ENCODE measurements around the gene CYBRD1. TPM values are rescaled to one million over a fixed set of nuclear protein-coding genes. Genes with fewer than 3 reads are reported as not detected.
"Not testable (repeated sequence)": the region's sequence is repeated elsewhere in the genome, so short reads cannot be mapped to it uniquely, and the experiment has no call there.

CYBRD1 gene
- total RNA-seq, 1 donor from 2014 or later: 18.4 TPM

DNA sequence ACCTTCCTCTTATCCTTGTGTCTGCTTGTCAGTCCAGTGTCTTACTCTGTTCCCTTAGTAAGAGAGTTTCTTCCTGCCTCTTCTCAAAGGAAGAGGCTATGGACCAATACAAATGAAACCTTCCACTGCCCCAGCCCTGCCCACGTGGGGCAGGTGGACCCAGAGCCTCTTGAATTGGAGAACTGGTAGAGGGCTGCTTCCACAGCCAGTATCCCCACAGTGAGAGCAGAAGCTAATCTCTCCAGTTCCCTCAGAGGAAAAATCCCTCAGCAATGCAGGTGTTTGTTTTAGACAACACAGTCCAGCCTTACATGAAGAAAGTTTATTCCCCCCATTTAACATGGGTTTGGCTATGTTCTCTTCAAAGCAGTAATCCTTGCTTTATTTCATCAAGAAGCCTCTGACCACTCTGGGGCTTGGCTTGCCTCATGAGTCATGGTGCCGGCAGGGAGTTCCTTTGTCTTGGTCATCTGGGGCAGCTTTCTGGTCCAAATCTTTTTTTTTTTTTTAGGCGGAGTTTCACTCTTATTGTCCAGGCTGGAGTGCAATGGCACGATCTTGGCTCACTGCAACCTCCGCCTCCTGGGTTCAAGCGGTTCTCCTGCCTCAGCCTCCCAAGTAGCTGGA, 6.5 kb upstream of the CYBRD1 start:
- DNase-seq (ENCODE audit: extremely low read depth, low read depth, low spot score): no peak

DNA sequence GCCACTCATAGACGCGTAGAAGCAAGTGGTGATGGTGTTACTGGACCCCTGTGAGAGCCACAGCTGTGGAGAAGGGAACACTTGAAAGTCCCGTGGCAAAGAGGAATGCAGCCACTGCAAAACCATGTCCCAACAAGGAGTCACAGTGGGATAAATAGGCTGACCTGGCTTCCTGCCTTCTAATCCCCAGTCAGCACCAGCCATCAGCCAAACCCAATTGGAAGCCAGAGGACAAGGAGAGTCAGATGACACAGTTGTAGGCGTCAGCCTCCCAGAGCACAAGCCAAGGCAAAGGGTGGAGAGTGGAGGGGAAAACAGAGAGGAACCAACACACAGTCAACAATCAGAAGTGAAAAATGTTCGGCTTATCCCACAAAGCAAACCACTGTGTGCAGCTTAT, 5.5 kb upstream of the CYBRD1 start:
- DNase-seq (ENCODE audit: extremely low read depth, low read depth, low spot score): no peak

DNA sequence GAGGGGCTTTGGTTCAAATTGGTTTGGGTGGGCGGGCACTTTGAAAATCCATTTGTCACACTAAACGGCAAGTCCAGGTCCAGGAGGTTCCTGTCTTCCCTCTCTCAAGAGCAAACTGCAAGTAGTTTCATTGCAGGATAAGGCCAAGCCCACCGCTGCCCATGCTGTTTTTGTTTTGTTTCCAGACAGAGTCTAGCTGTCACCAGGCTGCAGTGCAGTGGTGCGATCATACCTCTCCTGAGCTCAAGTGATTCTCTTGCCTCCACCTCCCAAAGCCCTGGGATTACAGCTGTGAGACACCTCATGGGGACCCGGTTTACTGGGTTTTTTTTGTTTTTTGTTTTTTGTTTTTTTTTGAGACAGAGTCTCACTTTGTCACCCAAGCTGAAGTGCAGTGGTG, 1.8 kb upstream of the CYBRD1 start:
- no peak for DNase-seq (ENCODE audit: extremely low read depth, low read depth, low spot score)

DNA sequence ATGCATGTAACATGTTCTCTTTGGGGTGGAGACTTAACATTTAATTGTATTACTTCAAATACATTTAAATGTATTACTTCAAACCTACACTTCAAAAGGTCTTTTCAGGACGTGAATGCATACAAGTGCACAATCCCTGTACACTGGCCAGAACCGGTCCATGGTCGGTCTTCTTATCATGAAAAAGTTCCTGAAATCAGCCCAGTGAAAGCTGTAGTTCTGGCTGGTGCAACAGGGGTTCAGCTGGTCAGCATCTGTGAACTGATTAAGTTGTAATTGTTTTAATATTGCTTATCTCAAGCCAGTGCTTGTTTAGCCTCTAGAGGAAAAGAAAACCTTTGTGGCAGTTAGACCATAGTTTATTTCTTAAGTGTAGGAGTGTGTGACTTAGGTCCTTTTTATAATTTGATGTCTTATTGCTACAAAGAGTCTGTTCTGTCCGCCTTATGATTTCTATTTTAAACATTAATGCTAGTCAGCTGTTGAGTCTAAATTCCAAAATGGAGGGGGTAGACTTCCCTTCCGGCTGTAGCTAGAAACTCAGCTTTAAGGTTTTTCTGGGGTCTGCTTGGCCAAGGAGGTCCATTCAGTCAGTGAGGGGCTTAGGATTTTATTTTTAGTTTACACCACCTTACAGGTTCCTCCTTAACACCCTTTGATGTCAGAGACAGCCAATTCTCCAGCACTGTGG, 768 bp upstream of the CYBRD1 start:
- DNase-seq (ENCODE audit: extremely low read depth, low read depth, low spot score): no peak

DNA sequence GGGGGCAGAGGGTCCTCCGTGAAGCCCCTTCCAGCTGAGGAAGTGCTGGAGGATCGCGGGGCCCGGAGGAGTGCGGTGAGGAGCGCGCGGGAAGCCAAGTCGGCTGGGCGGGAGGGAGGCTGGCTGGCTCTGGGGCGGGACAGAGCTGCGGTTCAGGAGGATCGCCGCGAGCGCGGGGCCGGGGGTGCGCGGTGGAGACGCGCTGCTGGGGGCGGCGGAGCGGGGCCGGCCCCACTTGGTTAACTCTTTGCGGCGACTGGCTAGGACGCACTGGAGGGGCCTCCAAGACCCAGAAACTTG, 464 bp downstream of the CYBRD1 start:
- DNase-seq (ENCODE audit: extremely low read depth, low read depth, low spot score): no peak

DNA sequence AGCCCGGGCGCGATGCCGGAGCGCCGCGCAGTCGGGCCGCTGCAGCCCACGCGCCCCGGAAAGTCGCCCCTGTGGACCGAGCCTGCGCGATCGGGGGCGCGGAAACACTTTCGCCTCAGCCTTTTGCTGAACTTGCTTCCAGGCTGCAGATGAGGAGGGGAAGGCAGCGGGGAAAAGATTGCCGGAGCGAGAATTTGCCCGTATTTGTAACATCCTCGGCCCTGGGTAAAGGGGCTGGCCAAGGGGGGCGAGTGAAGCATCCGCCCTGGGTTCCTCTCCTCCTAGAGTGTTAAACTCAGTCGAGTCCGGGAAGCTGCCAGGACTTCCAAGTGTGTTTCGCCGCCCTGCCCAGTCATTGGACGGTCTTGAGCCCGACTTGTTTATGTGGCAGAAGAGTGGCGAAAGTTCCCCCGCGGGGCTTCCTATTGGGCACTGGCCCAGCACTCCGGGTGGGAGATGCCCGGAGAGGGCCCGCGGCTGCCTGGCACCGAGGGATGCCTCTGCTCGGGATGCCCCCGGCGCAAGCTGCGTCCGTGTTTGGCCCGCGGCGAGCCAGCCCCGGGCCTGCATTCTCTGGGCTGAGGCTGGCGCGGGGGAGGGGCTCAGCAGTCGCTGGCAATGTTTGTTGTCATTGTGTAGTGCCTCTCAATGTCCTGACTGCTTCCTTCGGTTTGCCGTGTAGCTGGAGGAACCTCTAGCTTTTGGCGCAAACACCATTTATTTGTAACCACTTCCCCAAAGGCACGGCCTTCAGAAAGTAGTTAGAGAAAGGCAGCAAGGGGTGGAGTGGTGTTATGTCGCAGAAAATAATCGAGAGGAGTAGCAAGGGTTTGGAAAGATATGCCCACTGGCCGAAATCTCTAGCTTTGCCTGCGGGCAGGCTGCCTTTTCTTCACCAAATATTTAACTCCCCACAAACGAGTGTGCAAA, 1.1 kb downstream of the CYBRD1 start:
- no peak for DNase-seq (ENCODE audit: extremely low read depth, low read depth, low spot score)

DNA sequence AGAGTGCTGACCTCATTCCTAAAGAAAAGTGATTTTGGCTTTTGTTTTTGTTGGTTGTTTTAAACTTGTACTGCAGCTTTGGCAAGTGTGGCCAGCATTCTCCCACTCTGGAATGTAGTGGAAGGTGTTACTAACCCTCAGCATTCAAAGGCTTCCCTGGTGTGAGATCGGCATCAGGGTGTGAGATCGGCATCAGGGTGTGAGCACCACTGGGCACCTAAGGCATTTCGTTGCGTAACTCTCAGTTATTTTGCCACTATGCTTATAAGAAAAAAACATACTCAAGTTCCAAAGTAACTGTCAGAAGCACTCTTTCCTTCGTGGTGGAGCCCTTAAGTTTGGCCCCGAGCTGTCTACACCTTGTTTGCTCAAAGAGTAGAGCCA, 1.7 kb downstream of the CYBRD1 start:
- DNase-seq (ENCODE audit: extremely low read depth, low read depth, low spot score): no peak

DNA sequence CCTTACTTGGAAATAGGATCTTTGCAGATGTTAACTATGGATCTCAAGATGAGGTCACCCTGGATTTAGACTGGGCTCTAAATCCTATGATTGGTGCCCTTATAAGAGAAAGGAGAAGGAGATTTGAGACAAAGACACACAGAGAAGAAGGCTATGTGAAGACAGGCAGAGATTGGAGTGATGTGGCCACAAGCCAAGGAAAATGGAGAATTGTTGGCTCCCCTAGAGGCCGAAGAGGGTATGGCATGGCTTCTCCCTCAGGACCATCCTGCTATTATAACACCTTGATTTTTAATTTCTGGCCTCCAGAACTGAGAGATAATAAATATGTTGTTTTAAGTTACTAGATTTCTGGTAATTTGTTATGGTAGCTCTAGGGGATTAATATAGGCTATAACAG, 7.6 kb downstream of the CYBRD1 start:
- DNase-seq (ENCODE audit: extremely low read depth, low read depth, low spot score): no peak

DNA sequence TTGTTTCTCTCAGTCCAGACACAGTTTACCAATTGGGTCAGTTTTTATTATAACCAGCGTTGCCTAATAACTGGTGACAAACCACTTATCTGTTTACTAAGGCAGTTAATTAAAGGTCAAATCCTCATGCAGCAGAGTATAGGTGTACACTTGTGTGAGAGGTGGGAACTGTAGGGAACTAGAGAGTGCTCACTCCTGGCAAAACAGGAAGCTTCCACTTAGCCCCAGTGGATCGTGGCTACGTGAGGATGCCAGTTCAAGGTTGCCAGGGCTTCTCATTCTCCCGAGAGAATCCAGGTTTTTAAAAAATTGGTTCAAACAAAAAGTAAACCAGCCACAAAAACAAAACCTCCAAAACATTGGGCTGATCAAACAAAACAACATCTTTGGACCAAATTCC, 8.1 kb downstream of the CYBRD1 start:
- no peak for DNase-seq (ENCODE audit: extremely low read depth, low read depth, low spot score)

DNA sequence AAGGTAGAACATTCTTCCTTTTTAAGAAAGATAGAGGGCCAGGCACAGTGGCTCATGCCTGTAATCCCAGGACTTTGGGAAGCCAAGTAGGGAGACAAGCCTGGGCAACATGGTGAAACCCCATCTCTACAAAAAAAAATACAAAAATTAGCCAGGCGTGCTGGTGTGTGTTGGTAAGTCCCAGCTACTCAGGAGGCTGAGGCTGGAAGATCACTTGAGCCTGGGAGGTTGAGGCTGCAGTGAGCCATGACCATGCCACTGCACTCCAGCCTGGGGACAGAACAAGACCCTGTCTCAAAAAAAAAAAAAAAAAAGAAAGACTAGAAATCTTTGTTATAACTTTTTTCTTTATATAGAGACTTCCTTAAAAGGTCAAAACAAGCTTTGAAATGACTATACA, 8.6 kb downstream of the CYBRD1 start:
- not testable (repeated sequence) for DNase-seq (ENCODE audit: extremely low read depth, low read depth, low spot score)

DNA sequence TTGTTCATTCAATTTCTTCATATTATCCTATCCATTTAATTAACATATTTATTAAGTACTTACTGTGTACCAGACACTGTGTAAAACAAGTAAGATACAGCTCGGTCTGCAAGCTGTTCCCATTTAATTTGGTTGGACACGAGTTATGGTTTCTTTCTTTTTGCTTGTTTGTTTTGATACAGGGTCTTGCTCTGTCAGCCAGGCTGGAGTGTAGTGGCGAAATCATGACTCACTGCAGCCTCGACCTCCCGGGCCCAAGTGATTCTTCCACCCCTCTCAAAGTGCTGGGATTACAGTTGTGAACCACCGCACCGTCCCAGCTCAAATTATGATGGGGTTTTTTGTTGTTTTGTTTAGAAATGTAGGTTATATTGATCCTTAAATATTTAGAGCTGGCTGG, 9.0 kb downstream of the CYBRD1 start:
- no peak for DNase-seq (ENCODE audit: extremely low read depth, low read depth, low spot score)

DNA sequence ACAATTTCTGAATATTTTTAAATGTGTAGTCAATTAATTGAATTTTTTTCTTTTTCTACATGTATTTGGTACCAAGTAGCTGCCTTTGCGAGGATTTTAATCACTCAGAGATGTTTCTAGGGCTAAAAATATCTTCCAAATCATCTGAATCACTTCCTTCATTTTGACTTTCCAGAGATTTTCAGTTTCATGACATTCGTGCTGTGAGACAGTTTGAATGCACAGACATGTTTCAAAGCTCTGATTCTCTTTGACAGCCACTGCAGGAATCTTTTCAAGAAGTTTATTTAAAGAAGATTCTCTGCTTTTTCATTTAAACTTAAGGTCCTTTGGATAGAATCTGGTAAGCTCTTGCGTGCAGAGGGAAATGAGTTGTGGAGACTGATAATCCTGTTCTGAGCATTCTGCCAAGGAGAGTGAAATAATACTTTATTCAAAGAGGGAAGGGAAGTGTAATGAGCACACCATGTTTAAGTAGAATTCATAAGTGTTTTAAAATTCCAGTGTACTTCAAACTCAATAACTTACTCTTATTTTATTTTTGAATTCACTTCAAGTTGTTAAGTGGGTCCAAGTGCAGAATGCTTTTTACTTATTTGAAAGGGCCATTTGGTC, 9.7 kb downstream of the CYBRD1 start:
- no peak for DNase-seq (ENCODE audit: extremely low read depth, low read depth, low spot score)

DNA sequence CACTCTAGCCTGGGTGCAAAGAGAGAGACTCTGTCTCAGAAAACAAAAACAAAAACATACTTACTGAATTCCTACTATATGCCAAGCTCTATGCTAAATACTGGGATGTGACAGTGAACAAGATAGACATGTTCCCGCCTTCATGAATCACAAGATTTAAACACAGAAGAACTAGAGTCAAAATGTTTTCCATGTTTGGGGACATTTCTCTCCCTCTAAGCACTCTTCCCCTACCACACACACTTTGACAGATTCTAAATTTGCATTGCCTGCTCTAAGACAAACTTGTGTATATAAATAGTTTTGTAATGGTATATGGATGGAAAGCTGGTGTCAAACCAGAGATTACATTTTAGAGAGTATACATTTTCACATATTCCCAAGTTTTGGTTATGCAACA, 11.1 kb downstream of the CYBRD1 start:
- no peak for DNase-seq (ENCODE audit: extremely low read depth, low read depth, low spot score)

DNA sequence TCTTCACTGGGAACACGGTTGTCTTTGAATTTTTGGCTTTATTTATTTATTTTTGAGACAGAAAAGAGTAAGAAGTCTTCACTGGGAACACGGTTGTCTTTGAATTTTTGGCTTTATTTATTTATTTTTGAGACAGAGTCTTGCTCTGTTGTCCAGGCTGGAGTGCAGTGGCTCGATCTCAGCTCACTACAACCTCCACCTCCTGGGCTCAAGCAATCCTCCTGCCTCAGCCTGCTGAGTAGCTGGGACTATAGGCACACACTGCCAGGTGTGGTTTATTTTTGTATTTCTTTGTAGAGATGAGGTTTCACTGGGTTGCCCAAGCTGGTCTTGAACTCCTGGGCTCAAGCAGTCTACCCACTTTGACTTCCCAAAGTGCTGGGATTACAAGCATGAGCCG, 13.3 kb downstream of the CYBRD1 start:
- DNase-seq (ENCODE audit: extremely low read depth, low read depth, low spot score): not testable (repeated sequence)

DNA sequence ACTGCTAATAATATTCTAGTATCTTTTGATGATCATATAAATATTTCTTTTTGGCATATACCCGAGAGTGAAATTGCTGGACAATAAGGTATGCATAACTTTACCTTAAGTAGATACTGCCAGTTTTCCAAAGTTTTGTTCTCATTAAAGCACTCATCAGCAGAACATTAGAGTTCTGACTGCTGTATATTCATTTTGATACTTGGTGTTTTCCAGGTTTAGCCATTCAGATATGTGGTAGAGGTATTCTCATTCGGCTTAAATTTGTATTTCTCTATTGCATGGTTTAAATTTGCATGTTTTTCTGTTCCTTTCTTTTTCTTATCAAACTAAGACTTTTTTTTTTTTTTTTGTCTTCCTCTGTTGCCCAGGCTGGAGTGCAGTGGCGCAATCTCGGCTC, 18.2 kb downstream of the CYBRD1 start:
- no peak for DNase-seq (ENCODE audit: extremely low read depth, low read depth, low spot score)

DNA sequence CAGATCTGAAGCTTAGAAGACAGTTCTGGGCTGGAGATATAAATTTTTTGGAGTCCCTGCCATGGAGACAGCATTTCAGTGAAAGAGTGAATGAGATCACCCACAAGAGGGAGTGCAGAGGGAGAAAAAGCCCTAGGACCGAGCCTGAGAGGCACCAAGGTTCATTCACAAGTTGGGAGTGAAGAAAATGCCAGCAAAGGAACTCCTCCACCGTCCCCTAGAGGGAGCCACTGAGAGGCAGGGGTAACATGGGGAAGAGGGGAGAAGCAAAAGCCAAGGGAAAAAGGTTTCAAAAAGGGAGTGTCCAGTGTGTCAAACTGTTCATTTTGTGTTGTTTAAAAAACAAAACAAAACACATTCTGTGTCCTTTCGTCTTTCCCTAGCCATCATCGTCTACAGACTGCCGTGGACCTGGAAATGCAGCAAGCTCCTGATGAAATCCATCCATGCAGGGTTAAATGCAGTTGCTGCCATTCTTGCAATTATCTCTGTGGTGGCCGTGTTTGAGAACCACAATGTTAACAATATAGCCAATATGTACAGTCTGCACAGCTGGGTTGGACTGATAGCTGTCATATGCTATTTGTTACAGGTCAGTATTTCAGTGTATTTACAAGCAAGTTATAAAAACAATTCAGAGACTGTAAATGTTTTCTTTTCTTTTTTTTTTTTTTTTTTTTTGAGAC, 19.1 kb downstream of the CYBRD1 start:
- no peak for DNase-seq (ENCODE audit: extremely low read depth, low read depth, low spot score)

DNA sequence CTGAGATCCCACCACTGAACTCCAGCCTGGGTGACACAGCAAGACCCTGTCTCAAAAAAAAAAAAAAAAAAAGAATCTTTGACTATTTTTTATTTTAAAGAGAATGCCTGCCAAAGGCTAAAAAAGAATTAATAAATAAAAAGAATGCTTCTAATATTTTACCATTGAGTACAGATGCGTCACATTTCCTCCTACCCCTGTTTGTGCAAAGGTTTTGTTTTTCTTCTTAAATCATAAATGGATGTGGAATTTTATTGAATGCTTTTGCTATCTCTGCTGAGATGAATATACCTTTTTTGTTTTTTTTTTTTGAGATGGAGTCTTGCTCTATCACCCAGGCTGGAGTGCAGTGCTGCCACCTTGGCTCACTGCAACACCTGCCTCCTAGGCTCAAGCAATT, 22.8 kb downstream of the CYBRD1 start:
- no peak for DNase-seq (ENCODE audit: extremely low read depth, low read depth, low spot score)

DNA sequence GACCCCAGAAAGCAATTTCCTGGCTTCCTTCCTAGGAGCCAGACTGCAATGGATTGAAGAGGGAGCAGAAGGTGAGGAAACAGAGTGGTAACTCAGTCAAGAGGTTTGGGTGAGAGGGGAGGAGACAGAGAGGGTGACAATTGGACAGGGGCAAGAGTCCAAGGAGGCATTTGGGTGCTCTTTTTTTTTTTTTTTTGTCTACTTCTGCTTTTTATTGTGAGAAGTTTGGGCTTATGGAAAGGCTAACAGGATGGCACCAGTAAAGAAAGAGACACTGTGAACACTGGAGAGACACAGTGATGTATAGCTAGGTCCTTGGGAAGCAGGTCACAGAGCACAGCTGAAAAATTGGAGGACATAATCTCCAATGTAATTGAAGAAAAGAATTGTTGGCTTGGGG, 25.0 kb downstream of the CYBRD1 start:
- no peak for DNase-seq (ENCODE audit: extremely low read depth, low read depth, low spot score)

DNA sequence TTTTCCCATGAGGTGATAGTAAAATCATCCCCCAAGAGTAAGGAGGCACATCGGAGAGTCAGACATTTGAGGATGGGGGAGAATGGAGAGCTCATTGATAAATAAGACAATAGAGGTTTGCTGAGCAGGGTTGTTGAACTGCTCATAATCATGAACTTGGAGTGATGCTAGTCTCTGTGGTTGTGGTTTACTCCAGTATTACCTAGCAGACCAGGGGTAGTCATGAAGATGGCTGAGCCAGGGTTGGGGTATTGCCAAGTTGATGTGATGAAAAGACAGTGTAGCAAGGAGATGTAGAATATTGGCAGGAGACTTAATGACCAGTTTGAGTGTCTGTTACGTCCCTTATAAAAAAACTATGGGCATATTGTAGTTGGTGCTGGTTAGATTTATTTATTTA, 25.4 kb downstream of the CYBRD1 start:
- no peak for DNase-seq (ENCODE audit: extremely low read depth, low read depth, low spot score)

DNA sequence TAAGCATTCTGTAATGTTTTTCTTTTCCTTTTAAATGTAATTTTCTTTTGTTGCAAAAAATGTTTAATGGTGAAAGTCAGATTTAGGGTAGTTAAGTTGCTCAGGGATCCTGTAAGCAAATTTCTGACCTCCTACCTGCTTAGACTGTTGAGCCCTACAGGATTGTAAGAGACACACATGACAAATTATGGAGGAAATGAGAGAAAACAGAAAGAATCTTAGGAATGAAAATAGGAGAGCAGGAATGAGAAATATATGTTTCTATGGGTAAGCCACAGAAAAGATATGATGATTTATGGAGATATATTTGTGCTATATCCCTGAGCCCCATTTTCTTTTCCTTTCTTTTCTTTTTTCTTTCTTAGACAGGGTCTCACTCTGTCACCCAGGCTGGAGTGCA, 28.3 kb downstream of the CYBRD1 start:
- DNase-seq (ENCODE audit: extremely low read depth, low read depth, low spot score): no peak

DNA sequence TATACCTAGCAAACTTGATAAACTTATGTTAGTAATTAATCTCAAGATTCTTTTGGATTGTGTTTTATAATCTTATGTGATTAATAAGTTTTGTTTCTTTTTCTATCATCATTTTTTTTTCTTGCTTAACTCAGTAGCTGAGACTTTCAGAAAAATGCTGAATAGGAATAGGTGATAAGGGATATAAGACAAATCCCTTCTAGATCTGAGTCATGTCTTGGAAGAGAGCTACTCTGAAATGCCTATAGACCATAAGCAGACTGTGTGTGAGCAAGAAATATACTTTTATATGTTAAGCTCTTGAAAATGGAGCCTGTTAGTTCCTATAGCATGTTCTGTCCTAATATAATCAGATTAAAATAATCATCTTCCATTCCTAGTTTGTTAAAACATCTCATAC, 29.6 kb downstream of the CYBRD1 start:
- no peak for DNase-seq (ENCODE audit: extremely low read depth, low read depth, low spot score)

Data from glomerular endothelial cell (primary cell).